Epithelial cell of proximal tubule (primary cell): ENCODE measurements around the gene ANAPC2. TPM values are rescaled to one million over a fixed set of nuclear protein-coding genes. Genes with fewer than 3 reads are reported as not detected.
A peak's percentile ranks its signal among the peaks of the same experiment; 100 is the strongest.

Experiments
- DNase-seq: peaks from one replicate; pipeline ENCODE4 v3.0.0-alpha.2; 2011; ENCODE audit warnings: low read depth
- H3K4me3 ChIP-seq: 2 replicates; pipeline ENCODE4 v1.5.1; 2011; ENCODE audit warnings: low read depth, mild to moderate bottlenecking, low read length
- total RNA-seq: library from RNA; depleted of rRNA; stranded (reverse); fragments of >200 nt; gene quantifications from 2 replicates; pipeline ENCODE4 v1.2.3, GENCODE V29; 2015
- TF ChIP-seq, protein P1 (sequence below): conservative IDR thresholded peaks from 2 replicates; pipeline ENCODE4 v1.5.1; 2012; ENCODE audit warnings: low read depth, mild to moderate bottlenecking, low read length

ANAPC2 gene
- total RNA-seq, 1 donor from 2014 or later: 16.7 TPM

DNA sequence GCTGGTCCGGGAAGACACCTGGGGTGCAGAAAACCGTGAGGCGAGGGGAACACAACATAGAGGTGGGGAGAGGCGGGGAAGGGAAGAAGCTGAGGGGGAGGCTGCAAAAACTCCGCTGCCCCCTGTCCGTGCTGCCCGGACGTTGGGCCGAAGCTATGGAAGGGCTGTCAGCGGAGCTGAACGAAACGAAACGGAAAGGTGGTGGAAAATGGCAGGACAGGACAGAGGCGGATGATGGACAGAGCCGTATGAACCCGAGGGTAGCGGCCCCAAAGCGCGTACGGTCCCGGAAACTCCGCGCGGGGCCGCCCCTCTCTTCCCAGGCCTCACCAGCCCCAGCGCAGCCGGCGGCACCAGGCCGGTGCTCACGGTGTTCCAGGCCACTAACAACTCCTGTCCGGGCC is 272 bp downstream of the ANAPC2 start:
- no peak for DNase-seq
- H3K4me3 ChIP-seq: peak overlapping the region; percentile 97
- TF ChIP-seq, protein P1, sequence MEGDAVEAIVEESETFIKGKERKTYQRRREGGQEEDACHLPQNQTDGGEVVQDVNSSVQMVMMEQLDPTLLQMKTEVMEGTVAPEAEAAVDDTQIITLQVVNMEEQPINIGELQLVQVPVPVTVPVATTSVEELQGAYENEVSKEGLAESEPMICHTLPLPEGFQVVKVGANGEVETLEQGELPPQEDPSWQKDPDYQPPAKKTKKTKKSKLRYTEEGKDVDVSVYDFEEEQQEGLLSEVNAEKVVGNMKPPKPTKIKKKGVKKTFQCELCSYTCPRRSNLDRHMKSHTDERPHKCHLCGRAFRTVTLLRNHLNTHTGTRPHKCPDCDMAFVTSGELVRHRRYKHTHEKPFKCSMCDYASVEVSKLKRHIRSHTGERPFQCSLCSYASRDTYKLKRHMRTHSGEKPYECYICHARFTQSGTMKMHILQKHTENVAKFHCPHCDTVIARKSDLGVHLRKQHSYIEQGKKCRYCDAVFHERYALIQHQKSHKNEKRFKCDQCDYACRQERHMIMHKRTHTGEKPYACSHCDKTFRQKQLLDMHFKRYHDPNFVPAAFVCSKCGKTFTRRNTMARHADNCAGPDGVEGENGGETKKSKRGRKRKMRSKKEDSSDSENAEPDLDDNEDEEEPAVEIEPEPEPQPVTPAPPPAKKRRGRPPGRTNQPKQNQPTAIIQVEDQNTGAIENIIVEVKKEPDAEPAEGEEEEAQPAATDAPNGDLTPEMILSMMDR: no peak

GRCh38 chr9:137187386-137187785 is 974 bp downstream of the ANAPC2 start:
- no peak for DNase-seq
- H3K4me3 ChIP-seq: peak overlapping the region; percentile 97
- TF ChIP-seq, protein P1: no peak

GRCh38 chr9:137186385-137186784 is 2.0 kb downstream of the ANAPC2 start:
- TF ChIP-seq, protein P1: no peak
- no peak for DNase-seq
- H3K4me3 ChIP-seq: no peak overlapping the region

- DNase-seq: no peak
- TF ChIP-seq, protein P1: no peak
- no peak overlapping the region for H3K4me3 ChIP-seq
Measured at GRCh38 chr9:137185921-137186320, 2.4 kb downstream of the ANAPC2 start.

DNA sequence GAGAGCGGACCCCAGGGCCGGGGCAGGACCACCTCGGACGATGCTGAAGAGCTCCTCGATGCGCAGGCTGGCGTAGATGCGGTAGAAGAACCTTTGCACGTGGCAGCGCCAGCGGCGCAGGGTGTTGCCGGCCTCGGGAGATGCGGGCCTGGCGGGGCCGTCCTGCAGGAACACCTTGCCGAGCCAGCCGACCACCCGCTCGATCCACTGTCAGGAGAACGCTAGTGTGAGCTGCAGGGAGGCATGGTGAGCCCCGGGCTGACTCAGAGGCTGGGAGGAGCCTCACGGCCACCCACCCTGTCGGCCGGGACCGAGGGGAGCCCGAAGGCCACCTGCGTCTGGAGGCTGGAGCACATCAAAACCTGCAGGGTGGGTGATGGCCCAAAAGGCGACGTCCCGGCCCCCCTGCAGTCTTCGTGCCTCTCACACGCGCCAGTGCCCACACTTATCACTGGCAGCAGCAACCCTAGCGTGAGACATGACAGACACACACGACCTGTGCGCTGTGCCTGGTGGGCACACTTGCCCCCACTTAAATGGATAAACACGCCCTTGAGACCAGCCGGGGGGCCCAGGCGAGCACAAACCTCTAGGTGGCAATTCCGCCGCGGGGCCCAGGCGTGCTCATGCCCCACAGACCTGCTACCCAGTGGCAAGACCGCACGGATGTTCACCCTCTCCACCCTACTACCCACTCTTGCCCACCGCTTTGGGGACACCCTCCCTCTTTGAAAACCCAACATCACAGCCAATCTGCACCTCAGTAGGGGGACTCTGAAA is 3.3 kb downstream of the ANAPC2 start:
- TF ChIP-seq, protein P1: no peak
- no peak for DNase-seq
- H3K4me3 ChIP-seq: no peak overlapping the region

GRCh38 chr9:137183980-137184595 is 4.3 kb downstream of the ANAPC2 start:
- no peak for DNase-seq
- H3K4me3 ChIP-seq: no peak overlapping the region

More at GRCh38 chr9:137183980-137184595, 4.3 kb downstream of the ANAPC2 start:
- TF ChIP-seq, protein P1: no peak
